ENCODE measurements around the gene AFDN. TPM values are rescaled to one million over a fixed set of nuclear protein-coding genes. Genes with fewer than 3 reads are reported as not detected.

Gene AFDN
- total RNA-seq, 1 experiment from 2014 or later = 182 TPM

DNA sequence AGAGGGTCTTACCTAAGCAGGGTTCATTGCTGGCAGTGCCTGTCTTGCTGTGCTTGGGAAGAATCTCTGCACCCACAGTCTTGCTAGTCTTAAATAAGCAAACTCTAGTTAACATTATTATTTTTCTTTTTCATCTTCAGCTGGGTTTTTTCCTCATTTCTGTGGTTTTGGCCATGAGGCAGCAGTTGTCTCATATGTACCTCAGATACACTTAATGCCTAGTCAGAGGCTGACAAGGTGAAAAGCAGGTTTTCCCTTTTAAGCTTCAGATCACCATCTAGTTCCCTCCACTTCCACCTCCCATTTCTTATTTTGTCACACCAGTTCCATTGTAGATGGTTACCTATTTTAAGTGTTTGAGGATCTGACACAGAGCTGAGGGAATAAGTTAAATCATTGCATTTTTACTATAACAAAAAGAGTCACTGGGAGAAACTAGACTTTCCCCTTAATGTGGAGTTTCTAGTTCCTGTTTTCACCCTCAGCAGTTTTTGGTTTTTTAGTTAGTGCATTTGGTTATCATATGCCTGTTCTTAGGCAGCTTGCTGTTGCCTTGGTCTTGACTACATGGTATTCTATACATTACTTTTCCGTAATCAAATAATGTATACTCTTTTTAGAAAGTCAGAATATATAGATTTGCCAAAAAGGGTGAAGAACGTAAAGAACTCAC is 46.0 kb downstream of the AFDN start:
- no peaks in the 10 kb centered on the region for H3K9me3 Mint-ChIP-seq
- CTCF ChIA-PET = no interaction called here
- ATAC-seq (no peak), DNase-seq (ENCODE audit: low spot score) (no peak)
- H3K27me3 Mint-ChIP-seq (ENCODE audit: low read depth) = no peaks in the 10 kb centered on the region
- H3K36me3 Mint-ChIP-seq = peaks cover 57% of the 10 kb centered on the region
- no peak overlapping the region for H3K27ac Mint-ChIP-seq
- TF ChIP-seq GABPB1 (CRISPR knock-in tag; IDR thresholded peaks at IDR 0.05) (no peak), RELA (CRISPR knock-in tag; IDR thresholded peaks at IDR 0.05; ENCODE audit: borderline replicate concordance) (no peak), ZNF138 (CRISPR knock-in tag; conservative IDR thresholded peaks at IDR 0.05) (no peak)
- TF ChIP-seq, protein P1, sequence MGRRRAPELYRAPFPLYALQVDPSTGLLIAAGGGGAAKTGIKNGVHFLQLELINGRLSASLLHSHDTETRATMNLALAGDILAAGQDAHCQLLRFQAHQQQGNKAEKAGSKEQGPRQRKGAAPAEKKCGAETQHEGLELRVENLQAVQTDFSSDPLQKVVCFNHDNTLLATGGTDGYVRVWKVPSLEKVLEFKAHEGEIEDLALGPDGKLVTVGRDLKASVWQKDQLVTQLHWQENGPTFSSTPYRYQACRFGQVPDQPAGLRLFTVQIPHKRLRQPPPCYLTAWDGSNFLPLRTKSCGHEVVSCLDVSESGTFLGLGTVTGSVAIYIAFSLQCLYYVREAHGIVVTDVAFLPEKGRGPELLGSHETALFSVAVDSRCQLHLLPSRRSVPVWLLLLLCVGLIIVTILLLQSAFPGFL (CRISPR knock-in tag; IDR thresholded peaks at IDR 0.05; ENCODE audit: borderline replicate concordance) = no peak
- TF ChIP-seq, protein P2, sequence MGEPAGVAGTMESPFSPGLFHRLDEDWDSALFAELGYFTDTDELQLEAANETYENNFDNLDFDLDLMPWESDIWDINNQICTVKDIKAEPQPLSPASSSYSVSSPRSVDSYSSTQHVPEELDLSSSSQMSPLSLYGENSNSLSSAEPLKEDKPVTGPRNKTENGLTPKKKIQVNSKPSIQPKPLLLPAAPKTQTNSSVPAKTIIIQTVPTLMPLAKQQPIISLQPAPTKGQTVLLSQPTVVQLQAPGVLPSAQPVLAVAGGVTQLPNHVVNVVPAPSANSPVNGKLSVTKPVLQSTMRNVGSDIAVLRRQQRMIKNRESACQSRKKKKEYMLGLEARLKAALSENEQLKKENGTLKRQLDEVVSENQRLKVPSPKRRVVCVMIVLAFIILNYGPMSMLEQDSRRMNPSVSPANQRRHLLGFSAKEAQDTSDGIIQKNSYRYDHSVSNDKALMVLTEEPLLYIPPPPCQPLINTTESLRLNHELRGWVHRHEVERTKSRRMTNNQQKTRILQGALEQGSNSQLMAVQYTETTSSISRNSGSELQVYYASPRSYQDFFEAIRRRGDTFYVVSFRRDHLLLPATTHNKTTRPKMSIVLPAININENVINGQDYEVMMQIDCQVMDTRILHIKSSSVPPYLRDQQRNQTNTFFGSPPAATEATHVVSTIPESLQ (CRISPR knock-in tag; IDR thresholded peaks at IDR 0.05) = no peak
- no peak overlapping the region for H3K4me3 Mint-ChIP-seq
- 0 out of 2 replicates have a peak, but pooled peaks cover 3% of the 10 kb centered on the region for H3K4me1 Mint-ChIP-seq
- POLR2A ChIA-PET = no interaction called here

GRCh38 chr6:167877994-167878779 is 51.5 kb downstream of the AFDN start:
- TF ChIP-seq, protein P1 (CRISPR knock-in tag; IDR thresholded peaks at IDR 0.05; ENCODE audit: borderline replicate concordance) = no peak
- TF ChIP-seq, protein P3, sequence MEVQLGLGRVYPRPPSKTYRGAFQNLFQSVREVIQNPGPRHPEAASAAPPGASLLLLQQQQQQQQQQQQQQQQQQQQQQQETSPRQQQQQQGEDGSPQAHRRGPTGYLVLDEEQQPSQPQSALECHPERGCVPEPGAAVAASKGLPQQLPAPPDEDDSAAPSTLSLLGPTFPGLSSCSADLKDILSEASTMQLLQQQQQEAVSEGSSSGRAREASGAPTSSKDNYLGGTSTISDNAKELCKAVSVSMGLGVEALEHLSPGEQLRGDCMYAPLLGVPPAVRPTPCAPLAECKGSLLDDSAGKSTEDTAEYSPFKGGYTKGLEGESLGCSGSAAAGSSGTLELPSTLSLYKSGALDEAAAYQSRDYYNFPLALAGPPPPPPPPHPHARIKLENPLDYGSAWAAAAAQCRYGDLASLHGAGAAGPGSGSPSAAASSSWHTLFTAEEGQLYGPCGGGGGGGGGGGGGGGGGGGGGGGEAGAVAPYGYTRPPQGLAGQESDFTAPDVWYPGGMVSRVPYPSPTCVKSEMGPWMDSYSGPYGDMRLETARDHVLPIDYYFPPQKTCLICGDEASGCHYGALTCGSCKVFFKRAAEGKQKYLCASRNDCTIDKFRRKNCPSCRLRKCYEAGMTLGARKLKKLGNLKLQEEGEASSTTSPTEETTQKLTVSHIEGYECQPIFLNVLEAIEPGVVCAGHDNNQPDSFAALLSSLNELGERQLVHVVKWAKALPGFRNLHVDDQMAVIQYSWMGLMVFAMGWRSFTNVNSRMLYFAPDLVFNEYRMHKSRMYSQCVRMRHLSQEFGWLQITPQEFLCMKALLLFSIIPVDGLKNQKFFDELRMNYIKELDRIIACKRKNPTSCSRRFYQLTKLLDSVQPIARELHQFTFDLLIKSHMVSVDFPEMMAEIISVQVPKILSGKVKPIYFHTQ (CRISPR knock-in tag; IDR thresholded peaks at IDR 0.05) = no peak
- TF ChIP-seq PRRX2 (CRISPR knock-in tag; IDR thresholded peaks at IDR 0.05) (no peak), ATF1 (CRISPR knock-in tag; IDR thresholded peaks at IDR 0.05) (no peak), ESRRA (CRISPR knock-in tag; IDR thresholded peaks at IDR 0.05; ENCODE audit: borderline replicate concordance) (no peak), NR3C1 (CRISPR knock-in tag; conservative IDR thresholded peaks at IDR 0.05; ENCODE audit: low read depth) (no peak), IRF2 (CRISPR knock-in tag; IDR thresholded peaks at IDR 0.05; ENCODE audit: borderline replicate concordance, low read depth) (no peak), MXD4 (CRISPR knock-in tag; IDR thresholded peaks at IDR 0.05; ENCODE audit: borderline replicate concordance) (no peak), NFYB (CRISPR knock-in tag; conservative IDR thresholded peaks at IDR 0.05; ENCODE audit: low read depth) (no peak)
- TF ChIP-seq, protein P4, sequence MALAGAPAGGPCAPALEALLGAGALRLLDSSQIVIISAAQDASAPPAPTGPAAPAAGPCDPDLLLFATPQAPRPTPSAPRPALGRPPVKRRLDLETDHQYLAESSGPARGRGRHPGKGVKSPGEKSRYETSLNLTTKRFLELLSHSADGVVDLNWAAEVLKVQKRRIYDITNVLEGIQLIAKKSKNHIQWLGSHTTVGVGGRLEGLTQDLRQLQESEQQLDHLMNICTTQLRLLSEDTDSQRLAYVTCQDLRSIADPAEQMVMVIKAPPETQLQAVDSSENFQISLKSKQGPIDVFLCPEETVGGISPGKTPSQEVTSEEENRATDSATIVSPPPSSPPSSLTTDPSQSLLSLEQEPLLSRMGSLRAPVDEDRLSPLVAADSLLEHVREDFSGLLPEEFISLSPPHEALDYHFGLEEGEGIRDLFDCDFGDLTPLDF (CRISPR knock-in tag; IDR thresholded peaks at IDR 0.05) = no peak
- H3K27me3 Mint-ChIP-seq (ENCODE audit: low read depth) = no peaks in the 10 kb centered on the region
- CTCF ChIA-PET = no interaction called here
- no peak overlapping the region for H3K4me3 Mint-ChIP-seq
- no peaks in the 10 kb centered on the region for H3K9me3 Mint-ChIP-seq
- peak overlapping the region; percentile 82 for H3K27ac Mint-ChIP-seq
- H3K4me1 Mint-ChIP-seq = peaks cover 29% of the 10 kb centered on the region
- no peak for ATAC-seq
- peaks cover 55% of the 10 kb centered on the region for H3K36me3 Mint-ChIP-seq
- no peak for DNase-seq (ENCODE audit: low spot score)
- POLR2A ChIA-PET = no interaction called here
